ENCODE results near the gene SLC45A3.

GRCh38 chr1:205630651-205631009, 49.7 kb downstream of the SLC45A3 start:
- TF ChIP-seq SPI1 (IDR thresholded peaks at IDR 0.05; ENCODE audit: low read depth, low read length) (no peak), POLR2A (IDR thresholded peaks at IDR 0.05; ENCODE audit: low read depth, low read length) (no peak), POLR2AphosphoS5 (IDR thresholded peaks at IDR 0.05; ENCODE audit: low read depth, low read length) (no peak), PAX5 (IDR thresholded peaks at IDR 0.05; ENCODE audit: insufficient read depth, low read length, severe bottlenecking) (no peak), TAF1 (IDR thresholded peaks at IDR 0.05; ENCODE audit: low read depth, low read length) (no peak), POU2F2 (IDR thresholded peaks at IDR 0.05; ENCODE audit: low read depth, low read length) (no peak)
